ENCODE measurements around the gene LPAR3.

The LPAR3 gene

DNA sequence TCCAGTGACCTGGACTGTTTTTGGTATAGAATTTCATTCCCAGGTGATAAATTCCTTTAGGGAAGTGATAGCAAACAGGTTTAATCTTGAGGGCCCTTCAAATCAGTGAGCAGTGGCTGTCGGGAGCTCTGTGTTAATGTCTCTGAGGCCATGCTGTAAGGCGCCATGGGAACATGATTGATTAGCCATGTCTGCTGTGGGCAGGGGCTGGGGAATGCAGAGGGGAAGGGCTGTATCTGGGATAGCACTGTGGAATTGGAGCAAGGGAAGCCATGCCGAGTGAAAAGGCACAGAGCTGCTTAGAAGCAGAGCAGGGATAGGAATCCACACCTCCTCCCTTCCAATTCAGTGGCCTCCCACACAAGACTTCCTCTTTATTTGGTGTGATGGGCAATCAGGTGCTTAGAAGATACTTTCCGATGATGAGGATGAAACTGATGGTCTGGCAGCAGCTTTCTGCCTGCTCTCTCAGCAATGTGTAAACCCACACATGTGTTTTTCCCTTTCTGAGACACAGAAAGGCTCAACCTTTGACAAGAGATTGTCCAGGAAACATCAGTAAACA is 119.0 kb downstream of the LPAR3 start:
- no peak for DNase-seq (ENCODE audit: low spot score)

DNA sequence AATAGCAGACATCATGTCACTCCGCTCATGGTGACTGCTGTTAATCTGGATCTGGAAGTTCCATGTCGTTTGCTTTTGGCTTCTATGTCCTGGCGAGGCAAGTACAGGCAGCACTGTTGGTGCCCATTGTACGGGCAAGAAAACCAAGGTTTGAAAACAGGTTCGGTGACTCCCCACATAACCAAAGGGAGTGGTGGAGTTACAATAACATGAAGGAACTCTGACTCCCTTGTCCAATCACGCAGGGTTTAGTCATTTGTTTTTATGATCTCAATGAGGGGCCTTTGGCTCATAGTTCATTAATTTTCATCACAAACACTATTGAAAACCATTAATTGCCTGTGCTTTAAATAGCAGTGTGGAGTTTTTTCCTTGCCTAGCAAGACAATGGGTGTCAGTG is 119.8 kb downstream of the LPAR3 start:
- no peak for DNase-seq (ENCODE audit: low spot score)

DNA sequence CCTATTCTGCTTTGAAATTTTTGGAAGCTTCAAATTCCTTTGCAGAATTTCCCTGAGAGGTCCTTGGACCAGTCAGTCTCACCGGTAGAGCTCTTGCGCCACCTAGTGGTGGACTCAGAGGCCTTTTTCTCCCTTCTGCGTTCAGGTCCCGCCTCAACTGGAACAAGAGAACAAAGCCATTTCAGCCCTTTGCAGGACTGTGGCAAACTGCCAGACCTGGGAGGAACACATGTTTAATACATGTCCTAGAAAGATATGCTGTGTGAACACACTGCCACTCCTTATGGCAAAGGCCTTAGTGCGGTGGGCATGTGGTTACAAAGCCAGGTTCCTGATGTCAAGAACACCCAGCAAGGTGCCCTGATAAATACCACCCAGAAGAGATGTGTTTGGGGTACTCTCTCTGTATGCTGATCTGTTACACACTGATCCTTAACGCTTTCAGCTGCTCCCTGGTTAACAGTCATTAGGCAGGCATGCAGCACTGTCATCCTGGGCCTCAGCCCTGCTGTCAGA is 120.5 kb downstream of the LPAR3 start:
- DNase-seq (ENCODE audit: low spot score), result peak; percentile 93

DNA sequence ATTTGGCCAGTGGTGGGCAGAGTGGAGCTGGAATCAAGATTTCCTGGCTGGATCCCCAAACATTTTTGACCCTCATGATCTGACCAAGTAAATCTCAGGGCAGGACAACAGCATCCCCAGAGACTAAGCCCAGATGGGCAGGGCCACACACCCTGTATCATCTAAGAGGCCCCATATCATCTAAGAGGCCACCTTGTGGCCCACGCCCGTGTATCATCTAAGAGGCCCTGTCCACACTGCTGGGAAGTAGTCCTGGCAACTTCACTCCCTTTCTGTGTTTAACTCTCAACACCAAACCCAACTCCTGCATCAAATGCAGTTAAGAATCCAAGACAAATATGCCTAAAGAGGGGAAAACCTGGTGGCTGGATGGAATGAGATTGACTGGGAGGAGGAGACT is 121.1 kb downstream of the LPAR3 start:
- DNase-seq (ENCODE audit: low spot score), result no peak

DNA sequence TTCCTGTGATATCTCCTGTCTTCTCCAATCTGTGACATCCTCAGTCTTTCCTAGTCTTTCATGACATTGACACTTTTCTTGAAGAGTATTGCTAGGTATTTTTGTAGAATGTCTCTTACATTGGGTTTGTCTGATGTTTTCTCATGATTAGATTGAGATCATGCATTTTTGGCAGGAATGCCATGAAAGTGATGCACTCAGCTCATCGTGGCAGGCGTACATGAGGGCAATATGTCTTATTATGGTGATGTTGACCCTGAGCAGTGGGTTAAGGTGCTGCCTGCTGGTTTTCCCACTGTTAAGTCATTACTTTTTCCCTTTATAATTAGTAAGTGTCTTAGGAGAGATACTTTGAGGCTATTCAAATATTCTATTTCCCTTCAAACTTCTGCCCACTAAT is 122.5 kb downstream of the LPAR3 start:
- DNase-seq (ENCODE audit: low spot score), result no peak

DNA sequence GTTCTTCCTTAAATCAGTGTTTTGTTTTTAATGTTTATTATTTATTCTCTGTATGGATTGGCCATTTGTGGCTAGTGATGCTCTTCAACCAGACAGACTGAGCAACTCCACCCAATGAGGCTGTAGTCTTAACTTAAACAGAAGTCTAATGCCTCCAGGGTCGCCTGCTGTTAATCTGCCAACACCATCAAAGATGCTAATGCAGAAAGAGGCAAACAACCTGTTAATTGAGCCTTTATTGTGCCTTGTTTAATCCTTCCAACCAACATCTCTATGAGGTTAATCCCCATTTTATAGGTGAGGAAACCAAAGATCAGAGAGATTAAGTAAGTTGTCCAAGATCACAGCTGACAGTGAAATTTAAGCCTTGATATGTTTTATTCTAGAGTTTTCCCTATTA is 123.4 kb downstream of the LPAR3 start:
- no peak for DNase-seq (ENCODE audit: low spot score)

DNA sequence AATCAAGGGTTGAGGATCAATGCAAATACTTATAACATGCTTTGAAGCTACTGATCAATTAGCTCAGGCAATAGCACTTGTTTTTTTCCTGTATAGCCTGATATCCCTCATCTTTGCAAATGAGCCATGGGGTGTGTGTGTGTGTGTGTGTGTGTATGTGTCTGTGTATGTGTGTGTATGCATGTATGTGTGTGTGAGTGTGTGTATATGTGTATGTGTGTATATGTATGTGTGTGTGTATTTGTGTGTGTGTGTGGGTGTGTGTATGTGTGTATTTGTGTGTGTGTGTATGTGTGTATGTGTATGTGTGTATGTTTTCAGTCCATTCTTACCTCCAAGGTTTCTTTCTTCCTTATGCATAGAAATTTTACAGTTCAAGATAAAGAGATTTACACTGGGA is 124.4 kb downstream of the LPAR3 start:
- DNase-seq (ENCODE audit: low spot score), result no peak

DNA sequence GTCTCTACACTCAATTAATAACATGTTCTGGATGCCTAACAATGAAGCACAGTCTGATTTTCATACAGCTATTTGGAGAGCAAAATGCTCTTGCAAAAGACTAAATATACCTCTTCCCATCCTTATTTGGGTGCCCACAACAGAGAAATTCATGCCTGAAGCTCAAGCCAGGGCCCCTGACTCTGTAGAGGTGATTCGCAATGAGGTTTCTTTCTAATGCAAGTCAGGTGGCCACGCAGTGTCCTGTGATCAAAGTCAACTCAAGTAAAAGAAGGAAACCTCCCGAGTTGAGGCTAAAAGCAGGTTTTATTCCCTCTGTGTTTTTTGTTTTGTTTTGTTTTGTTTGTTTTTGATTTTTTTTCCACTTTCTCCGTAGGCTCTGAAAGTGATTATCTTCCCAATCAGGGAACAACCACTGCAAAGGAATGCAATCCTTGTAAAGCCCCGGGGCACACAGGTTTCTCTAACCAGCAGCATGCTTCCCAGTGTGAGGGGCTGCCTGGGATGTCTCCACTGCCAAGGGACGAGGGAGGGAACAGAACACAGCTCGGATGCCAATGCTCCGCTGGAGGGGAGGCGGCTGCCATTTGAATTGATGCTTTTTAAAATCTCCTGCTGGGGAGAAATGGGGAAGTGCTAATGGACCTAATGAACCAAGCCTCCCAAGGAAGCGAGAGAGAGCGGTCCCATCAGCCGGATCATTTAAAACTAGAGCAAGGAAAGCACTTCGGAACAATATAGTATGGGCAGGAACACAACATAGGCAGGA is 128.9 kb downstream of the LPAR3 start:
- DNase-seq (ENCODE audit: low spot score), result peak; percentile 55

DNA sequence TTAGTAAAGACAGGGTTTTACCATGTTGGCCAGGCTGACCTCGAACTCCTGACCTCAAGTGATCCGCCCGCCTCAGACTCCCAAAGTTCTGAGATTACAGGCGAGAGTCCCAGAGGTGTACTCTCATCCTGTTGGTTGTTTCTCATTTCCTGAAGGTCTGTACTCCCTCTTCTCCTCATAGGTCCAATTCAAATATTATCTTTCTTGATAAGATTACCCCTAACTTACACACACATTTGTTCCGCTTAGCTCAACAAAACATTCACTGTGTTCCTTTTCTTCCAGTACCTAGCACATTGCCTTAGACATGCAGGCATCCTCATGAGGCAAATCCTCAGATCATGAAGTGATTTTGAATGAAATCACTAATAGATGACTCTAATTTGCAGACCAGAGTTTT is 130.3 kb downstream of the LPAR3 start:
- DNase-seq (ENCODE audit: low spot score), result no peak

Measured in Ammon's horn (tissue), 1 donor.